Fibroblast of skin of right quadriceps (primary cell): Measurements from ENCODE around the gene CEP76.
A peak's percentile ranks its signal among the peaks of the same experiment; 100 is the strongest.

ENCODE experiments used
- DNase-seq: peaks from one replicate; pipeline ENCODE4 v3.0.0-alpha.2; 2013

CEP76 gene

GRCh38 chr18:12702221-12703095 lies at the start of gene CEP76, which contains the start of gene PSMG2:
Gene CEP76, minus strand, starts transcription at chr18:12702723. Its CDS starts 175 bp downstream, at chr18:12702548.
Gene PSMG2, plus strand, starts transcription at chr18:12703042. Its CDS starts 66 bp downstream, at chr18:12703108.
- peak; percentile 89 for DNase-seq

- DNase-seq = no peak
These were observed 49.4 kb upstream of the CEP76 start for GRCh38 chr18:12751891-12752290.

GRCh38 chr18:12751503-12751884 lies 49.0 kb upstream of the CEP76 start:
- DNase-seq = no peak

- DNase-seq = no peak
These were observed 48.4 kb upstream of the CEP76 start for GRCh38 chr18:12750715-12751502.

GRCh38 chr18:12750076-12750714 lies 47.7 kb upstream of the CEP76 start:
- DNase-seq = no peak

- no peak for DNase-seq
These were observed 46.6 kb upstream of the CEP76 start for GRCh38 chr18:12749121-12749520.

- no peak for DNase-seq
These were observed 46.1 kb upstream of the CEP76 start for GRCh38 chr18:12748671-12749070.

- DNase-seq = peak; percentile 31
These were observed 45.2 kb upstream of the CEP76 start for GRCh38 chr18:12747530-12748315.

- peak; percentile 77 for DNase-seq
These were observed 42.7 kb upstream of the CEP76 start for GRCh38 chr18:12745095-12745795.

GRCh38 chr18:12744103-12744502 lies 41.6 kb upstream of the CEP76 start:
- peak; percentile 67 for DNase-seq

- DNase-seq = peak; percentile 83
These were observed 39.9 kb upstream of the CEP76 start for GRCh38 chr18:12742453-12742852.

GRCh38 chr18:12741351-12741750 lies 38.8 kb upstream of the CEP76 start:
- peak; percentile 86 for DNase-seq

GRCh38 chr18:12737243-12737902 lies 34.9 kb upstream of the CEP76 start:
- DNase-seq = no peak

- peak; percentile 65 for DNase-seq
These were observed 24.4 kb upstream of the CEP76 start for GRCh38 chr18:12726774-12727550.

GRCh38 chr18:12726331-12726730 lies 23.8 kb upstream of the CEP76 start:
- DNase-seq = no peak

- no peak for DNase-seq
These were observed 20.2 kb upstream of the CEP76 start for GRCh38 chr18:12722731-12723130.

GRCh38 chr18:12721495-12722275 lies 19.2 kb upstream of the CEP76 start:
- DNase-seq = no peak

GRCh38 chr18:12711446-12711845 lies 8.9 kb upstream of the CEP76 start:
- no peak for DNase-seq

GRCh38 chr18:12703664-12704063 lies 1.1 kb upstream of the CEP76 start:
- peak; percentile 22 for DNase-seq
